MV-4-11 (cell line): ENCODE measurements around the gene MARK3.

Experiments used
- DNase-seq: peaks from one replicate; lab custom pipeline; 2025; lab: John Stamatoyannopoulos, UW

Gene MARK3

DNA sequence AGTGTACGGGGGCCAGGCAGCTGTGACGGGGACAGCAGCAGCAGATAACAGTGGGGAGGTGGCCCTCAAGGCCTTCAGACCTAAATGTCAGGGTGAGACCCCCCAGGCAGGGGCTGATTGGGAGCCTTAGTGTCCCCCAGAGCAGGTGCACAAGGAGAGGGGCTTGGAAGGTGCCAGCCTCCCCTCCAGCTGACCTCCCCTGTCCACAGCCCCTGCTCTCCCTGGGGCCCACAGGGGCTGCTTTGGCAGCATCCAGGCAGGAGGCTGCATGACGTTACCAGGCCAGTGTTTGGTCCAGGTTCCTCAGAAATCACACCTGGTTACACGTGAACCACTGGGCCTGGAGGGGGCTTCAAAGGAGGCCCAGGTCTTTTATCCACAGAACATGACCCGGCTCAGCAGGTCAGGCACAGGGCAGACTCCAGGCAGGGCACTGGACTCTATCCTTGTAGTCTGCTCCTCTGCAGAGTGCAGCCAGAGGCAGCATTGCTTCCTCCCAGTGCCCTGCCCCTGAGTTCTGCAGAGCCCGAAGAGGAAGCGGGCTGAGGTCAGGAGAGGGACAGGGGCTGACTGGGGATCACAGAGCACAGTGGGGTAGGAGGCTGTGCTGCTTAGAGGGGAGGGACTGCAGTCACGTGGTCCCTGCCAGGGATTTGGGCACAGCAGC is 141.2 kb downstream of the MARK3 start:
- peak; percentile 77 for DNase-seq

DNA sequence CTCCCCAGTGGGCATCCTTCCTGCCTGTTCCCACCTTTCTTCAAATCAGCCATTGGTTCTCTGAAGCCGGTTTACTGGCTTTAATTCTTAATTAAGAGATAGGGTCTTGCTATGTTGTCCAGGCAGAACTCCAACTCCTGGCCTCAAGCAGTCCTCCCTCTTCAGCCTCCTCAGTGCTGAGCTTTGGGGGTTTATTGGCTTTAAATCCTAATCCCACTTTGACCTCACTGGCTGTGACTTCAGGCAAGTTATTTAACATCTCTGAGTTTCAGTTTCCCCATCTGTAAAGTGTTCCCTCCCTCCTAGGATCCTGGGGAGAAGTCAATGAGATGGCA is 141.7 kb downstream of the MARK3 start:
- DNase-seq: peak; percentile 76

DNA sequence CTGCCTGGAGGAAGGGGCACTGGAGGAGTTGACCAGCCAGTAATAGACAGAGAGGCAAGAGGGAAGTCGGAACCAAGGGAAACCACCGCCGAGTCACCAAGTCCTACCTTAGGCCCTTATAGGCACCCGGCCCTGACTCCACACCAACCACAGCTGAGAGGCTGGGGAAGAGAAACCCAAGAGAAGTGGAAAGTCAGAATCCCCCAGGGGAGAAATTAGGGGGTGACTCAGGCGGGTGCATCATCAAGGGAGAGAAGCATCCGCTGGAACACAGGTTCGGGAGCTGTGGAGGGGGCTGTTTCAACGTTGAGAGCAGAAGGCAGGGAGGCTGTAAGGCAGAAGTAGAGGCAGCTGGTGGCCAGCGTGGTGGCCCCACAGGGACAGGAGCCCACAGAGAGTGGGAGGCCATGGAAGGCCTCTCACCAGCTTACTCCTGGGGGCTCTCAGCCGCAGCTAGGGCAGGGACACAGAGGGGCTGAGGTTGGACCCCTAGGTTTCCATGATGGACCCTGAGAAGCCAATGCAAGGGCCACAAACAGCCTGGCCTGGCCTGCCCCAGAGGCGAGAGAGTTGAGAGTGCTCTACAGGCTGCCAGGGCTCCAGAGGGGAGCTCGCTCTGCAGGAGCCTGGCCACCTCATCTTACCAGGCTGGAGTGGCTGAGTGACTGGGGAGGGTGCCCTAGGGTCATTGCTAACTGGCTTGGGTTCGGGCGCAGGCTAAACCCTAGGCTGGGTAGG is 142.4 kb downstream of the MARK3 start:
- peak; percentile 93 for DNase-seq

DNA sequence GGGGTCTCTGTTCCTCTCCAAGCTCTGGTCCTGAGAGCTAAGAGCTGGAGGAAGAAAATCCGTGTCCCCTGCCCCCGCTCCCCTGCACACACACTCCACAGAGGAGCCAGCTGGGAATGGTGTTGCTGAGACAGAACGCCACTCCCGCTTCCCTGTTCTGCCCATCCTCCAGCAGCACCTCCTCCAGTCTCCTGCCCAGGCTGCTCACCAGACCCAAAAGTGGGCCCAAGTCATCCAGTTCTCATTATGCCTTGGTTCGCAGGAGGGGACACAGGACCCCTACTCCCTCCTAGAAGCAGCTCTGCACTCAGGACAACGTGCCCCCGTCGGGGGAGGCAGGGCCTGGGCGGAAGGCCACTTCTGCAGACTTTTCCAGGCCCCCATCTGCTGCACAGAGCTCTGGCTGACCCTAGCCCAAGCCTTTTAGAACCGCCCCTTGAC is 143.0 kb downstream of the MARK3 start:
- DNase-seq: no peak

DNA sequence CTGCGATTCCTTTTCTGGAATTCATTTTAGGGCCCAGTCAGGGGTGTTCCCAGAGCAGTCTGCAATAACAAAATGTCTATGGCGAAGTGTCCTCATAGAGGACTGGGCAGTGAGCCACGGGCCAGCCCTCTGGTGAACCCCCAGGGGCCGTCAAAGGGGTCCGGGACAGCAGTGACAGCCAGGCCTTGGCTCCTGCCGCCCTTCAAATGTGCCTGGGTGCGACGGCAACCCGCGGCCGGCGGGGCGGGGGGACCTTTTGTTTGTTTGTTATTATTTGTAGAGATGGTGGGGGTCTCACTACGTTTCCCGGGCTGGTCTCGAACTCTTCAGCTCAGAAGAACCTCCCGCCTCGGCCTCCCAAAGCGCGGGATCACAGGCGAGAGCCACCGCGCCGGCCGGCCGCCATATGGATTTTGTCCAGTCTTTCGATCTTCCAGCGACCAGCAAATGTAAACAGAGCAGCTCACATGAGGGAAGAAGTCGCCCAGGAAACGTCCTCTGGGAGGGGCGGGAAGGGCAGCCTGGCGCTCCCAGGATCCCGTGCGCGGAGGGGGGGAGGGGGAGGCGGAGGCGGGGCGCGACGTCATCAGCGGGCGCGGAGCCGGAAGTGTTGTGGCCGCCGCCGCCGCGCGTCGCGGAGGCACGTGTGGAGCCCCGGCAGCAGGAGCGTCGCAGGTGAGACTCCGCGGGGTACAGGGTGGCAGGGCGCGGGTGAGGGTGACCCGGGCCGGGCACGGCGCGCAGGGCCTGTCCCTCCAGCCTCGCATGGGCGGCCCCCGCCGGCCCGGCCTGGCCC is 143.6 kb downstream of the MARK3 start, which contains the start of gene TRMT61A:
TRMT61A (plus strand) TSS at position 610 of the 796 bp plus-strand sequence. CDS start 783 bp downstream, outside the sequence.
- DNase-seq: peak; percentile 70

DNA sequence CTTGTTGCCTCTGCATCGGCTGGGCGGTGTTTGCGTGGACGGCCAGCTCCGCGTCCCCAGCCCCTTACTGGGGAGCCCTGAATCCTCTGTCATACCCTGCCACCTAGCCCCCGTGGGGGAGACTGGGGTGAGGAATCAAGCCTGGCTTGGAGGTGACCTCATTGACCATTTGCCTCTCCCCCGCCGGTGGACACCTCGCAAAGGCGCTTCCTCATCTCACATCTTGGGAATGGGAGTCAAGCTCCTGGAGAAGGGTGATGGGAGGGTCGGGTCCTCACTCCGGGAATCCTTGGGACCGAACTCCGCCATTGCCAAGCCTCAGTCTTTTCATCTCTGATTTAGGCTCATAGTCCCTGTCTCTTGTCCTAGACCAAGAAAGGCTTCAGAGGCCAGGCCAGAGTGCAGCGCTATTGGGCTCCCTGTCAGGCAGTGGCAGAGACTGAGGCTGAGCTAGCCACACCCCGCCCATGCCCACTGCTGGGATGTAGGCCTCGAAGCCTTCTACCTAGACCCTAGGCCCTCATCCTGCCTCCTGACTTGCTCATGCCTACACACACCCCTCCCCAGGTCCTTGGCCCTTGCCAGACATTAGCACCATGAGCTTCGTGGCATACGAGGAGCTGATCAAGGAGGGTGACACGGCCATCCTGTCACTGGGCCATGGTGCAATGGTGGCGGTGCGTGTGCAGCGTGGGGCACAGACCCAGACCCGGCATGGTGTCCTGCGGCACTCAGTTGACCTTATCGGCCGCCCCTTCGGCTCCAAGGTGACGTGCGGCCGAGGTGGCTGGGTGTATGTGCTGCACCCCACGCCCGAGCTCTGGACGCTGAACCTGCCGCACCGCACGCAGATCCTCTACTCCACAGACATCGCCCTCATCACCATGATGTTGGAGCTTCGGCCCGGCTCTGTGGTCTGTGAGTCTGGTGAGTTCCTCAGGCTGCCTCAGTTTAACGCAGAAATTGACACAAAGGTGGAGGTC is 144.5 kb downstream of the MARK3 start:
- no peak for DNase-seq

DNA sequence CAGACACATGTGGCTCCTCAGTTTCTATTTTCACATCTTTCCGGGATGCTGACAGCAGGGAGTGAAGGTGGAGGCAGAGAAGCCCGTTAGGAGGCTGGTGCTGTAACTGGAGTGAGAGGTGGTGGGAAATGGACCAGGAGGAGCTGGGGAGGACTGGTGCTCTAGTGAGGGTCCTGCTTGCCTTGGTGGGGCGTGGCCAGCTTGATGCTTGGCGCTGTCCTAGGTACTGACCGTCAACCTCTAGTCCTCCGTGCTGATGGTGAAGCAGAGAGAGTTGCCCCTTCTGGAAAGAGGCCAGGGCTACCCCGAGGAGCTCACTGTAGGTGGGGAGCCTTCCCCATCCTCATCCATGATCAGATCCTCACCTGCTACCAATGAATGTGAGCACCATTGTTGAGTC is 145.2 kb downstream of the MARK3 start:
- peak; percentile 8 for DNase-seq

DNA sequence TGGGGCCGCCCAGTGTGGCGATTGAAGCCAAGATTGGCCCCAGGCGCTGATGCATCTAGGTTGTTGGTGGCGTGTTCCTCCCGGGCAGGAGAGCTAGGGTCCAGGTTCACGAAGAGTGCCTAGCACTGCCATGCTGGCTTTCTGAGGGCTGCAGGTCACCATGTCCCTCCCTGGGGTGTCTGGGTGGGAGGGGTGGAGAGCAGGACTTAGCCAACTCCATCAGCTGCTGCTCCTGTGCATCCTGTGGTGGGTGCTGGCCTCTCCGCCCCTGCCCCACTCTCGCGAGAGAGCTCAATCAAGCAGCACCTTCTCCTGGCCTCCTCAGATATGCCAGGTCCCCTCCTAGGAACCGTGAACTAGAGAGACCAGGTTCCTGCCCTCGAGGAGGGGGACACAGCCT is 145.6 kb downstream of the MARK3 start:
- no peak for DNase-seq

DNA sequence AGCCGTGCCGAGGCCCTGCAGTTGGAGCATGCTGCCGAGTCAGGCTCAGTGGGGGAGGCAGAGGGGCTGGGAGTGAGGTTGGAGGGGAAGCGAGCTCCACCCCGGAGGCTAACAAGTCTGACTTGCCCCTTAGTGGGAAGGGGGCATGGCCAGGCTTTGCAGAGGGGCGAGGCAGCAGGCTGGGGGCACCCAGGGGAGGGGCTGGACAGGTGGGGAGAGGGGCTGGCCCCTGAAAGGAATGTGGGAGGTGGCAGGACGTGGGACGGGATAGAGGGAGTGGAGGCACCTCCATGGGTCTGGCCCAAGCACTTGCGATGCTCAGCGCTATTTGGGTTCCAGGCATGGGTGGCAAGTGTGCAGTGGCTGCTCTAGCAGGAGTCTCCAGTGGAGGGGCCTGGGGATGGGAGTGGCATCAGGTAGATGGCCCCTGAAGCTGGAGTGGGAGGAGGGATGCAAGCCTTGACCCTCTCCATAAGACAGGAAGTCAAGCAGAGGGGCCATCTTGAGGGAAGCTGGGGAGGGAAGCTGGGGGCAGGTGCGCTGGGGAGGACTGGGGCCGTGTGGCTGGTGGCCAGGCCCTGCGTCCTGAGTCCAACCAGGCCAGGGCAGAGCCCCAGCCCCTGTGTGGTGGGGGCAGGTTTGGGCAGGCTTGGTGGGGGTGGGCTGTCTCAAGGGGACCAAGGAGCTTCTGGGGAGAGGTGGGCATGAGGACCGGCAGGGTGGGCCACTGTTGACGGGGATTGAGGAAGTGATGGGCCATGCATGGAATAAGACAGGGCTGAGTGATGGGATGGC is 146.4 kb downstream of the MARK3 start:
- no peak for DNase-seq

DNA sequence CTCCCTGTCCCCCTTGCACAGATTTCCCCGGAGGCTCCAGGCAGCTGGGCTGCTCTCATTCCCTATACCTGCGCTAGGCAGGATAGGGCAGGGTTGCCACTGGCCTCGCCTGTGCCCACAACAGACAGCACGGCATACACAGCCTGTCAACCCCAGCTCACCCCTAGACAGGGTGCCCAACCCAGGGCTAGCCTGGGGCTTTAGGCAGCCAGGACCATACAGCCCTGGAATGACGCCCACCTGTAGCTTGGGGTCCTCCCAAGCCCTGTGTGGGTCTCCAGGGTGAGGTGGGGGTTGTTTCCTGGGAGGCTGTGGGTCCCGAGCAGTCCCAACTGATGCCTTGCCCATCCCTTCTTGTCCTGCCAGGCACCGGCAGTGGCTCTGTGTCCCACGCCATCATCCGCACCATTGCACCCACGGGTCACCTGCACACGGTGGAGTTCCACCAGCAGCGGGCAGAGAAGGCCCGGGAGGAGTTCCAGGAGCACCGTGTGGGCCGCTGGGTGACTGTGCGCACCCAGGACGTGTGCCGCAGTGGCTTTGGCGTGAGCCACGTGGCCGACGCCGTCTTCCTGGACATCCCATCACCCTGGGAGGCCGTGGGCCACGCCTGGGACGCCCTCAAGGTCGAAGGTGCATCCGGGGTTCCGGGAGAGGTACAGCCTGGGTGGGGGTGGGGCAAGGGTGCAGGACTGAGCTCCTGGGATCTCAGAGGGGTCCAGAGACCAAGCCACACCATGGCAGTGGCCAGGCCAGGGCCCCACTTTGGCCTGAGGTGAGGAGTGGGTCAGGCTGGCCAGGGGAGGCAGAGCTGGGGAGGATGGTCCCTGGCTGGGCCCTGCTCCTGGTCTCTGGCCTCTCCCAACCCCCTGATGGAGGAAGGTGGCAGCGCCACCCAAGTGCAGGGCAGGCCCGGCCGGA is 147.3 kb downstream of the MARK3 start:
- DNase-seq: no peak

DNA sequence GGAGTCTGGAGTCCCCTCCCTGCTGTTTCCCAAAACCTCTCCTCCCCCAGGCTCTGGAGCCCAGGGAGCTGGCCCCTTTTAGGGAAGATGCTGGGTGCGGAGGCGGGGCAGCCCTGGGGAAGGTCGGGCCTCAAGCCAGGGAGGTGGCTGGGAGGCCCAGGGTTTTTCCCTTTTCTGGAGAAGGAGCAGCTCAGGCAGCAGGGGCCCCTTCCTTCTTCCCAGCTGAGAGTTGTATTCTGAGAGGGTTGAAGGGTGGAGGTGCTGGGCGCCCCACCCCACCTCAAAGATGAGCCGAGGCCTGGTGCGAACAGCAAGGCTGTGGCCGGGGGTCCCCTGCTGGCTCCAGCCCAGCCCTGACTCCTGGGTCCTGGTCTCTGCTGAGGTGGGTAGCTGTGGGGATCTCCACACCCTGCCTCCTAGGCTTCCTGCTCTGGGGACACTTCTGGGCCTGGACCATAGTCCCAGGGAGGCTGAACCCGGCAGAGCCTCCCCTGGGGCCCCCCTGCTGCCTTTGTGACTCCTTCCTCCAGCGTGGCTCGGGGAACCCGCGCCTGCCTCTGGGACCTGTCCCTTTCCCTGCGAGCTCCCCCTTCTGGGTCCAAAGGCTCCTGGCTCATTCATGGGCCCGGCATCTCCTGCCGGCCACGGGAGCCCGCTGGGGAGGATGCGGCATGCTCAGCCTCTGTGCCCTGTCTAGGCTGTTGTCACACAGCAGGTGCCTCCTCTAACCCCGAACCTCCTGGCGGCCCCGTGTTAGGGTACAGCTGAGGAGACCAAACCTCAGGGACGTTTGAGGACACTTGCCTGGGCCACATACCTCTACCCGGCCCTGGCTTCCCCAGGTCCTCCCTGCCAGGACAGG is 148.2 kb downstream of the MARK3 start:
- no peak for DNase-seq

DNA sequence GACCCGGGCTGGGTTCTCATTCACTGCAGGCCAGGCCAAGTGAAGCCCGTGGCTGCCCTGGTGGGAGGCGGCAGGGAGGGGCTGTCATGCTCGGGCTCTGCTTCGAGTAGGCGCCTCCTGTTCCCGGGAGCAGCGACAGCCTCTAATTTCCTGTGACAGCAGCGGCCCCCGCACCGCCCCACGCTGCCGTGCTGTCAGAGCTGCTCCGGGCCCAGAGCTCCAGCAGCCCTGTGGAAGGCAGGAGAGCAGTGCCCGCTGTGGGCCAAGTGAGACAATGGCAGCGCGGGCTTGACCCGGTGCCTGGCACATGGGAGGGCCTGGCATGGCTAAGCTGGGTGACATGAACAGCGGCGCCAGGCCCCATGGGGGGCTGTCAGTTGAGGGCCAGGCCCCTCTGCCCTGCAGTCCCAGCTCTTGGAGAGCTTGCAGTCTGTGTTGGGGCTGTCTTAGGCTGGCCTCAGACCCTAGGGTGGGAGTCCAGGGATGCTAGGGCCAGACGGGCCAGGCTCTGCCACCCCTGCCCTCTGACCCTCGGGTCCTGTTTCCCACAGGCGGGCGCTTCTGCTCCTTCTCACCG is 148.9 kb downstream of the MARK3 start:
- no peak for DNase-seq

DNA sequence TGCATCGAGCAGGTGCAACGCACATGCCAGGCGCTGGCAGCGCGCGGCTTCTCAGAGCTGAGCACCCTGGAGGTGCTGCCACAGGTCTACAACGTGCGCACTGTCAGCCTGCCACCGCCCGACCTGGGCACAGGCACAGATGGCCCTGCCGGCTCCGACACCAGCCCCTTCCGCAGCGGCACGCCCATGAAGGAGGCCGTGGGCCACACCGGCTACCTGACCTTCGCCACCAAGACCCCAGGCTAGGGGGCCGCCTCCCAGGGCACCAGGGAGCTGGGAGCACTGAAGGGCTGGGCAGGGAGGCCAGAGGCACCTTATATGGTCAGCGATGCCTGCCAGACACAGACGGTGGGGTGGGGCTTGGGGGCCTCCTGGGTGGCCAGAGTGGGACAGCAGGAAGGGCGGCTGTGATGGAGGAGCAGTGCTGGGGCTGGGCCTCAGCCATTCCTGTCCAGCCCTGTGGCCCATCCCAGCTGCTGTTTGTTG is 149.4 kb downstream of the MARK3 start:
- no peak for DNase-seq

DNA sequence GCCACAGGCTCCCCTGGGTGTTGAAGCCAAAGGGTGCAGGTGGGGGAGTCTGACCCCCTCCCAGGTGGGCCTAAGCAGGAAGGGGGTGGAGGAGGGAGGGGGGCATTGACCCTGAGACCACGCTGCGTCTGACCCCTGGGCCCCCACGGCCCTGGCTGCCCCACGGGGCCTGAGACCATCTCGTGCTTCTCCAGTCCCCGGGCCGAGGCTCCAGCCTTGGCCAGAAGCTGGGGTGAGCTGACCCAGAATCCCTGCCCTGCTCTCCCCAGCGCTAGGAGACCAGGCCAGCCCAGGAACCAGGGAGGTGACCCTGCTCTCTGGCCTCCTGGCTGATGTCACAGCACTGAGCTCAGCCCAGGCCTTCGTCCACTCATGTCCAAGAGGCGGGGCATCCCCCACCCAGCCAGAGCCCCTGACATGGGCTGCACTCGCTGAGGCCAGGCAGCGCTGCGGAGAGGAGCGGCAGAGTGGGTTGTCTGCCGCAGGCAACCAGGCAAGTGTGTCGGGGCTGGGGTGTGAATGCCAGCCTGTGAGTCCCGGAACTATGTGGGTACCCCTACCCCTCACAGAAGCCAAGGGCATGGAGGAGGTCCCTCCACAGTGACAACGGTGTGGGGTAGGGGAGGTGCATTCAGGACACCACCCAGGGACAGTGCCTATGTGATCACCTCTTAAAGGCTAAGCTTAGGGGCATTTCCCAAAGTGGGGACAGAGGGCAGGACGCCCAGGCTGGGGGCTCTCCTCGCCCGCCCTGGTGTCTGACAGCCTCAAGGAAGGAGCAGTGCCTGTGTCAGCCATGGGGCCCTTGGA is 150.1 kb downstream of the MARK3 start:
- no peak for DNase-seq

DNA sequence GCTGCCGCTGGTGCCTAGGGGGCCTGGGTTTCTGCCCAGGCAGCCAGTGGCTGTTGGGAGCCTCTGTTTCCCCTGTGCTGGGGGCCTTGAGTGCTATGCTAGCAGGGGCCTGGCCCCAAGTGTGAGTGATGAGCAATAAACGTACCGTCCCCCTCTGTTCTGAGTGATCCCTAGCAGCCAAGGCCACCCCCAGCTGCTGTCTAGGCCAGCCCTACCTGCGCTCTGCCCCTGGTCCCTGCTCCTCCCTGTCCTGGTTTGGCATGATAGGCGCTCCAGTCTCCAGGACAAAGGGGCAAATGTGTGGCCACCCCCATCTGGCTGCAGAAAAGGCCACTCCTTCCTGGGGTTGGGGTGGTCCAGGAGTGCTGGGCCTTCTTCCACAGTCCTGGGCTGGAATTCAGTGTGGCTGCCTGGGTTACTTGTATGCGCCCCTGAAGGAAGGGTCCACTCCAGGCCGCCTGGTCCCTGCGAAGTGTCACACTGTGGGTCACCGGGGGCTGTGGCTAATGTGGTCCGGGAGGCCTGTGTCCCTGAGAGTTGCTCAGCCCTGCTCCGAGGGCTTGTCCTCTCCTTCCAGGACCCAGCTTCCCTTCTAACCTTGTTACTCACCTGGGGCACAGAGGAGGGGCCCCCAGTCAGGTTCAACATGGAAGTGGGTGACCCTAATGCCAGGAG is 150.8 kb downstream of the MARK3 start:
- DNase-seq: no peak

DNA sequence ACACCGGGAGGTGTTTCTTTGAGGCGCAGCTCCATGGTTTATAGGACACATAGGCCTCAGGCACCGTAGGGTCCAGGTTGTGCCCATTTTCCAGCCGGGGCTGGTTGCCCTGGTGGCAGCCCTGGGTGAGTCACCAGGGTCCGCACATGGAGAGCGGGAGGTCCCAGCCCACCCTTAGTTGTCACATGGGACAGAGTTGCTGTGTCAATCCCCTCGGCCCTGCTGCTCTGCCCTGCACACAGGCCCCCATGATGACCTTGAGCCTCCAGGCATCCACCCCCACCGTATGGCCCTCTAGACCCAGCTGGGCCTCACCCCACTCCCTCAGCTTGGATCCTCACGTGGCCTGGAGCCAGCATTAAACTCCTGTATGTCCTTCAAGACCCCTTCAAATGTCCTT is 151.5 kb downstream of the MARK3 start:
- DNase-seq: no peak
